ENCODE measurements around the gene POLD3. TPM values are rescaled to one million over a fixed set of nuclear protein-coding genes. Genes with fewer than 3 reads are reported as not detected.
A peak's percentile ranks its signal among the peaks of the same experiment; 100 is the strongest.

POLD3 gene
- total RNA-seq, 4 donors from 2014 or later: 9.1 to 13.6 (median 9.2) TPM

DNA sequence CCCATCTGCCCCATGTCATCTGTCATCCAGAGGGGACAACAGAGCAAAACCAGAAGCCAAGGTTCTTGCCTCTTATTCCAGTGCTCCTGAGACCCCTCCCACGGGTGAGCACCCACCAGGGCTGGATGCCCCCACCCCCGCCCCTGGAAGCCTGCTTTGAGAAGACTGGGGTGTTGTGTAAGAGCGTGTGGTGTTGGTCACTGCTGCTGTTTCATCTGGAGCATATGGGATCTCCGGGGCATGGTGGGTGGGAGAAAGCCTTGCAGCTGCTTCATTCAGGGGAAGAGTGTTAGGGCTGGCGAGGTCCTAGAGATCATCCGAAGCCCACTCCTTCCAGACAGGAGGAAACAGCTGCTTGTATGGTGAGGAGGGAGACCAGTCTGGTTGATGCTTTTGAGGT lies 84.7 kb downstream of the POLD3 start:
- Histone ChIP-seq H3K4me3 (no peak overlapping the region), H3K27me3 (no peaks in the 10 kb centered on the region), H3K27ac (replicated peaks in 1 of 4) (no peak overlapping the region), H3K9me3 (no peaks in the 10 kb centered on the region), H3K4me1 (peaks cover 22 to 65% (median 44%) of the 10 kb centered on the region in 4 donors), H3K36me3 (no peaks in the 10 kb centered on the region)
- 69% methylated on average over 6 of the region's 6 CpGs for WGBS
- no peak for DNase-seq (ENCODE audit: extremely low spot score)
- intact Hi-C loops (cut with DNase I): no loop called here
- TF ChIP-seq POLR2AphosphoS5 (IDR thresholded peaks at IDR 0.05): no peak
- TF ChIP-seq, protein P1, sequence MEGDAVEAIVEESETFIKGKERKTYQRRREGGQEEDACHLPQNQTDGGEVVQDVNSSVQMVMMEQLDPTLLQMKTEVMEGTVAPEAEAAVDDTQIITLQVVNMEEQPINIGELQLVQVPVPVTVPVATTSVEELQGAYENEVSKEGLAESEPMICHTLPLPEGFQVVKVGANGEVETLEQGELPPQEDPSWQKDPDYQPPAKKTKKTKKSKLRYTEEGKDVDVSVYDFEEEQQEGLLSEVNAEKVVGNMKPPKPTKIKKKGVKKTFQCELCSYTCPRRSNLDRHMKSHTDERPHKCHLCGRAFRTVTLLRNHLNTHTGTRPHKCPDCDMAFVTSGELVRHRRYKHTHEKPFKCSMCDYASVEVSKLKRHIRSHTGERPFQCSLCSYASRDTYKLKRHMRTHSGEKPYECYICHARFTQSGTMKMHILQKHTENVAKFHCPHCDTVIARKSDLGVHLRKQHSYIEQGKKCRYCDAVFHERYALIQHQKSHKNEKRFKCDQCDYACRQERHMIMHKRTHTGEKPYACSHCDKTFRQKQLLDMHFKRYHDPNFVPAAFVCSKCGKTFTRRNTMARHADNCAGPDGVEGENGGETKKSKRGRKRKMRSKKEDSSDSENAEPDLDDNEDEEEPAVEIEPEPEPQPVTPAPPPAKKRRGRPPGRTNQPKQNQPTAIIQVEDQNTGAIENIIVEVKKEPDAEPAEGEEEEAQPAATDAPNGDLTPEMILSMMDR (IDR thresholded peaks at IDR 0.05): no peak
- TF ChIP-seq EP300 (IDR thresholded peaks at IDR 0.05): no peak
- no peak for TF ChIP-seq POLR2A (IDR thresholded peaks at IDR 0.05; ENCODE audit: low read depth)

DNA sequence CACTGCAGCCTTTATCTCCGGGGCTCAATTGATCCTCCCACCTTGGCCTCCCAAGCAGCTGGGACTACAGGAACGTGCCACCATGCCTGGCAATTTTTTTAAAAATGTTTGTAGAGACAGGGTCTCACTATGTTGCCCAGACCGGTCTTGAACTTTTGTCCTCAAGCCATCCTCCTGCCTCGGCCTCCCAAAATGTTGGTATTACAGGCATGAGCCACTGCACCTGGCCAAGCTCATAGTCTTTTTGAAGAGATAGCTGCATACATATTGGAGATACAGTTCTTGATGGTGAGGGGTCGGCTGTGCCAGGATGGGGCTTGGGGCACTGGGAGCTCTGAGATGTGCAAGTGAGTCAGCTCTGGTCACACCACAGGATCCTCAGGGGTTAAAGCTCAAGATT lies 85.7 kb downstream of the POLD3 start:
- H3K27me3 ChIP-seq: no peaks in the 10 kb centered on the region
- no peak overlapping the region for H3K4me3 ChIP-seq
- no peaks in the 10 kb centered on the region for H3K9me3 ChIP-seq
- 88% methylated on average over 4 of the region's 5 CpGs for WGBS
- intact Hi-C loops (cut with DNase I): no loop called here
- no peak for DNase-seq (ENCODE audit: extremely low spot score)
- H3K27ac ChIP-seq (replicated peaks in 1 of 4): no peak overlapping the region
- H3K36me3 ChIP-seq: no peaks in the 10 kb centered on the region
- H3K4me1 ChIP-seq: peaks cover 21 to 65% (median 44%) of the 10 kb centered on the region in 4 donors
- TF ChIP-seq, protein P1 (IDR thresholded peaks at IDR 0.05): no peak
- TF ChIP-seq EP300 (IDR thresholded peaks at IDR 0.05): no peak
- no peak for TF ChIP-seq POLR2A (IDR thresholded peaks at IDR 0.05; ENCODE audit: low read depth)
- TF ChIP-seq POLR2AphosphoS5 (IDR thresholded peaks at IDR 0.05): no peak

DNA sequence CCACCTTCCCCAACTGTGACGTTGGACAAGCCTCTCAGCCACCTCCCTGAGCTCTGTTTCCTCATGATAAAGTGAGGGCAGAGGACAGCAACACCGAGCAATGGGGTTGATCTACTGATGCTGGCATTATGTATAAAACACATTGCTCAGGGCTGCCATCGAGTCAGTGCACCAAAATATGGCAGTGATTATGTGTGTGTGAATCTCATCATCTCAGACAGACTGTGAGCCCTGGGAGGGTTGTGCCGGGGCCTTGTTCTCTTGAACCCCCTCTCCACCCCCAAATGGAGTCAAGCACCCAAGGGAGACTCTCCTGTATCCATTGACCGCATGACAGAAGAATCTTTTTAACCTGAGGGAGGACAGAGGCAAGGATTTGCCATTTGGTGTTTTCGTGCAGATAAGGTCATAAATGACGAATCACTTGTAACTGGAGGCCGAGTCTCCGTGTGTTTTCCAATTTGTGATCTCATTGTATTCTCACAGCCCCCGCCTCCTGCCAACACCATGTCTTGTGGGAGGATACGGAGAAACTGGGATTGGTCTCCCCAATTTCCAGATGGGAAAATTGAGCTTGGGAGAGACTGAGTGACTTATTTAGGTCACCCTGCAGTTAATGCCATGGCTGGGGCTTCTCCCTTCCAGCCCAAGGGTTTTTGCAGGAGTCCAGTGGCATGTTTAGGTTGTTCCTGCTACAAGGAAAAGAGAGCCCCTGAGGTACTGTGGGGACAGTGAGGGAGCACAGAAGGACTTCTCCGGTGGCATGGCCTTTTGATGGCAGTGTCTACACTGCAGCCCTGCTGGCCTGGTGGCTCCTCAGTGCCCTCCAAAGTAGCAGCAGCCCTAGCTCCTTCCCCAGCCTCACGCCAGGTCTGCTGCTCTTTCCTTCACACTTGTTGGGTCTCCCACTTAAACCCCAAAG lies 86.5 kb downstream of the POLD3 start:
- intact Hi-C loops (cut with DNase I): no loop called here
- no peak overlapping the region for H3K4me3 ChIP-seq
- no peaks in the 10 kb centered on the region for H3K9me3 ChIP-seq
- WGBS: 72% methylated on average over 13 of the region's 13 CpGs
- peaks cover 23 to 65% (median 44%) of the 10 kb centered on the region in 4 donors for H3K4me1 ChIP-seq
- TF ChIP-seq EP300 (IDR thresholded peaks at IDR 0.05) (no peak), POLR2AphosphoS5 (IDR thresholded peaks at IDR 0.05) (no peak), POLR2A (IDR thresholded peaks at IDR 0.05; ENCODE audit: low read depth) (no peak)
- TF ChIP-seq, protein P1 (IDR thresholded peaks at IDR 0.05): no peak
- no peak for DNase-seq (ENCODE audit: extremely low spot score)
- peak overlapping the region in 1 of 4 donors; percentile 40 for H3K27ac ChIP-seq (replicated peaks in 1 of 4)
- H3K27me3 ChIP-seq: peaks cover 0 to 5% (median 0%) of the 10 kb centered on the region in 4 donors
- H3K36me3 ChIP-seq: no peaks in the 10 kb centered on the region

DNA sequence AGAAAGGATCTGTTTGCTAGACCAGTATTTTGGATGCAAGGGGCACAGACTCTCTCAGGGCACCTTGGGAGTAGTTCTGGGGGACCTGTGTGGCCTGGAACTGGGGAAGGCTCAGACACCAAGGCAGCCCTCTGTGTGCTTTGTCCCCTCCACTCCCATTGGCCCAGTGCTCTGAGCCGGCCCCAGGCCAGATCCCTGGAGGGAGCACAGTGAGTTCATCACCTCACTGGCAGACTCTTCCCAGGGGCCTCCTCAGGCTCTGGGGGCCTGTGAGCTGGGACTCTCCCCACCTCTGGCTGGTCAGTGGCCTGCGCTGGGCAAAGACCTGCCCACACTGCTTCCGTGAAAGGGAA lies 87.1 kb downstream of the POLD3 start:
- Histone ChIP-seq H3K4me3 (no peak overlapping the region), H3K27me3 (peaks cover 0 to 5% (median 0%) of the 10 kb centered on the region in 4 donors), H3K4me1 (peaks cover 25 to 68% (median 48%) of the 10 kb centered on the region in 4 donors), H3K36me3 (no peaks in the 10 kb centered on the region), H3K9me3 (no peaks in the 10 kb centered on the region), H3K27ac (replicated peaks in 1 of 4) (peak overlapping the region in 1 of 4 donors; percentile 40)
- 95% methylated on average over 3 of the region's 3 CpGs for WGBS
- no peak for DNase-seq (ENCODE audit: extremely low spot score)
- intact Hi-C loops (cut with DNase I): no loop called here
- TF ChIP-seq, protein P1 (IDR thresholded peaks at IDR 0.05): no peak
- TF ChIP-seq POLR2AphosphoS5 (IDR thresholded peaks at IDR 0.05): no peak
- TF ChIP-seq POLR2A (IDR thresholded peaks at IDR 0.05; ENCODE audit: low read depth): no peak
- TF ChIP-seq EP300 (IDR thresholded peaks at IDR 0.05): no peak

Data from esophagus muscularis mucosa (tissue), 4 donors.